ENCODE results near the gene UBE2Z. TPM values are rescaled to one million over a fixed set of nuclear protein-coding genes. Genes with fewer than 3 reads are reported as not detected.

Gene UBE2Z
- total and polyA plus RNA-seq, 2 experiments from 2014 or later: 63.3 to 66.7 TPM

- Histone ChIP-seq H3K9me2 (replicated peaks; ENCODE audit: insufficient read depth) (no peaks in the 10 kb centered on the region), H4K20me1 (ENCODE audit: insufficient read depth, poor library complexity, severe bottlenecking) (no peaks in the 10 kb centered on the region), H3K4me2 (no peak overlapping the region), H3K4me3 (no peak overlapping the region), H3K27me3 (no peaks in the 10 kb centered on the region), H2AFZ (no peak overlapping the region), H3K36me3 (replicated peaks; ENCODE audit: insufficient read depth, low read depth) (no peaks in the 10 kb centered on the region), H3K4me1 (ENCODE audit: insufficient read depth) (peaks cover 6% of the 10 kb centered on the region), H3K27ac (no peak overlapping the region), H3K79me2 (peaks cover 14% of the 10 kb centered on the region), H3K9me3 (ENCODE audit: low read depth) (no peaks in the 10 kb centered on the region)
- no peak for TF ChIP-seq EZH2 (IDR thresholded peaks at IDR 0.05; ENCODE audit: borderline replicate concordance)
- TF ChIP-seq EZH2phosphoT487 (IDR thresholded peaks at IDR 0.05; ENCODE audit: low read depth, severe bottlenecking, unreplicated experiment): no peak
- no peak for TF ChIP-seq CTCF (IDR thresholded peaks at IDR 0.05; ENCODE audit: poor library complexity)
- DNase-seq (ENCODE audit: low spot score): no peak
- 94% methylated on average over 1 of the region's 1 CpG for WGBS (ENCODE audit: low lambda C conversion rate, missing lambda C conversion rate)
These were observed 4.8 kb upstream of the UBE2Z start for GRCh38 chr17:48903401-48903800.

- H3K4me3 ChIP-seq: no peak overlapping the region
- H3K36me3 ChIP-seq (replicated peaks; ENCODE audit: insufficient read depth, low read depth): no peaks in the 10 kb centered on the region
- H3K27ac ChIP-seq: no peak overlapping the region
- no peak overlapping the region for H3K4me2 ChIP-seq
- no peaks in the 10 kb centered on the region for H3K27me3 ChIP-seq
- peaks cover 18% of the 10 kb centered on the region for H3K79me2 ChIP-seq
- H3K9me3 ChIP-seq (ENCODE audit: low read depth): no peaks in the 10 kb centered on the region
- 94% methylated on average over 7 of the region's 7 CpGs for WGBS (ENCODE audit: low lambda C conversion rate, missing lambda C conversion rate)
- peaks cover 7% of the 10 kb centered on the region for H3K4me1 ChIP-seq (ENCODE audit: insufficient read depth)
- H2AFZ ChIP-seq: no peak overlapping the region
- no peak for DNase-seq (ENCODE audit: low spot score)
- TF ChIP-seq EZH2 (IDR thresholded peaks at IDR 0.05; ENCODE audit: borderline replicate concordance): no peak
- no peak for TF ChIP-seq EZH2phosphoT487 (IDR thresholded peaks at IDR 0.05; ENCODE audit: low read depth, severe bottlenecking, unreplicated experiment)
- TF ChIP-seq CTCF (IDR thresholded peaks at IDR 0.05; ENCODE audit: poor library complexity): no peak
- H4K20me1 ChIP-seq (ENCODE audit: insufficient read depth, poor library complexity, severe bottlenecking): peaks cover 4% of the 10 kb centered on the region
- no peaks in the 10 kb centered on the region for H3K9me2 ChIP-seq (replicated peaks; ENCODE audit: insufficient read depth)
These were observed 3.8 kb upstream of the UBE2Z start for GRCh38 chr17:48904428-48904827.

- peaks cover 34% of the 10 kb centered on the region for H3K79me2 ChIP-seq
These were observed 2.2 kb upstream of the UBE2Z start for GRCh38 chr17:48905987-48906515.

More at GRCh38 chr17:48905987-48906515, 2.2 kb upstream of the UBE2Z start:
- Histone ChIP-seq H4K20me1 (ENCODE audit: insufficient read depth, poor library complexity, severe bottlenecking) (peaks cover 20% of the 10 kb centered on the region), H3K9me2 (replicated peaks; ENCODE audit: insufficient read depth) (no peaks in the 10 kb centered on the region), H3K4me1 (ENCODE audit: insufficient read depth) (peaks cover 22% of the 10 kb centered on the region), H2AFZ (no peak overlapping the region), H3K4me3 (no peak overlapping the region), H3K27me3 (no peaks in the 10 kb centered on the region), H3K27ac (no peak overlapping the region), H3K4me2 (no peak overlapping the region), H3K36me3 (replicated peaks; ENCODE audit: insufficient read depth, low read depth) (no peaks in the 10 kb centered on the region), H3K9me3 (ENCODE audit: low read depth) (no peaks in the 10 kb centered on the region)
- no peak for TF ChIP-seq CTCF (IDR thresholded peaks at IDR 0.05; ENCODE audit: poor library complexity)
- no peak for TF ChIP-seq EZH2 (IDR thresholded peaks at IDR 0.05; ENCODE audit: borderline replicate concordance)
- no peak for TF ChIP-seq EZH2phosphoT487 (IDR thresholded peaks at IDR 0.05; ENCODE audit: low read depth, severe bottlenecking, unreplicated experiment)
- 81% methylated on average over 9 of the region's 9 CpGs for WGBS (ENCODE audit: low lambda C conversion rate, missing lambda C conversion rate)
- no peak for DNase-seq (ENCODE audit: low spot score)

Data from hepatocyte (in vitro differentiated cells).